Peyer's patch (tissue), 4 donors: ENCODE data around the gene SLC2A2. TPM values are rescaled to one million over a fixed set of nuclear protein-coding genes. Genes with fewer than 3 reads are reported as not detected.

Experiments
- DNase-seq, 3 donors: peaks; one replicate each; pipeline ENCODE4 v3.0.0-alpha.2; 2017 to 2019
- H3K27ac ChIP-seq, 4 donors: fragments of 200-600 bp; sonication (generic); one replicate each; pipeline ENCODE4 v1.5.1; 2016 to 2019
- H3K27me3 ChIP-seq, 2 donors: fragments of 200-600 bp; sonication (generic); one replicate each; pipeline ENCODE4 v1.5.1; 2019
- H3K36me3 ChIP-seq, 3 donors: fragments of 200-600 bp; sonication (generic); one replicate each; pipeline ENCODE4 v1.5.1; 2016 to 2019
- H3K4me1 ChIP-seq, 4 donors: fragments of 200-600 bp; sonication (generic); one replicate each; pipeline ENCODE4 v1.5.1; 2016 to 2019
- H3K4me3 ChIP-seq, 4 donors: fragments of 200-600 bp; sonication (generic); 1 replicate in 3 of 4; 2 replicates in 1 of 4; pipeline ENCODE4 v1.5.1; 2016 to 2019; ENCODE audit warnings: mild to moderate bottlenecking in 1 of 4
- H3K9me3 ChIP-seq, 4 donors: fragments of 200-600 bp; sonication (generic); one replicate each; pipeline ENCODE4 v1.5.1; 2016 to 2019; ENCODE audit warnings: mild to moderate bottlenecking in 1 of 4
- POLR2A ChIP-seq, 2 donors: fragments of 450-650 bp; IDR thresholded peaks; one replicate each; pipeline ENCODE4 v1.5.1; 2017; ENCODE audit warnings: antibody characterized with exemption in 2 of 2, mild to moderate bottlenecking in 2 of 2, moderate library complexity in 2 of 2
- total RNA-seq, 4 donors: library from RNA; depleted of rRNA; stranded (reverse); fragments of >200 nt; gene quantifications; one replicate each; pipeline ENCODE4 v1.1.0, GENCODE V29; 2016
- TF ChIP-seq, protein P1 (sequence below), 6 experiments: fragments of 450-650 bp in 4 of 6; fragments of 200-600 bp in 2 of 6; sonication (generic) in 1 of 6; IDR thresholded peaks; one replicate each; pipeline ENCODE4 v1.5.1; 2017 to 2019; ENCODE audit warnings: antibody characterized with exemption in 6 of 6, mild to moderate bottlenecking in 3 of 6, moderate library complexity in 1 of 6

SLC2A2 gene
- total RNA-seq = 100 to 1,000 TPM in 2 of 4 donors, 10 to 100 TPM in 1, 1 to 10 TPM in 1; 2.5 to 115 (median 92.7) TPM

DNA sequence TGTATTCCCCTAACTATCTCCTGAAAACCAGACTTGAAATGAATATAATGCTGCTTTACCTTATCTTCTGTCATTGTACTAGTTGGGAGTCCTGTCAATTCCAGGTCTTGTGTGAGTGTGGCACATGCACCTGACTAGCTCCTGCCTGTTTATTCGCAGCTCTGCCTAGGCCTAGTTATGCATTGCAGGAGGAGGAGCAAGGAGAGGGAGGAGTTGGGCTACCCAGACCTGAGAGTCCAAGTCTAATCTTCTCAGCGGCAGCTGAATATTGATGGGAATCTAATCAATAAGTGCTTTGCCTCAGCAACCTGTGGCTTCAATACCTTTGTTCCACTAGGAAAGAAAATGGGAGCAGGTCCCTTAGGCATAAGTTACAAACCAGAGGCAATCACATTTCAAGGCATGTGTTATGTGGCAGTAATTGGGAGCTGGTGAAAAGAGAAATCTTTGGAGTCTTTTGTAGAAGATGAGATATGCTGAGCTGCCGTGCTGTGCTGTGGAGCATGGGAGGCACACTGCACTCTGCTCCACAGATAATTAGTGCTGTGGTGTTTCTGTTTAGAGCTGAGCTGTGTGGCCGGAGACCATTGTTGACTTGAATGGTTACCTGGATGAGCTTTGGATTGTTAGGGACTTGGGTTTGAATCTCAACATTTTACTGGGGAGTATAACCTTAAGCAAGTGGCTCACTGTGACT, at the start of gene SLC2A2:
SLC2A2 (minus strand) TSS at position 124 of the 697 bp plus-strand sequence; CDS start at position 74, 50 bp downstream.
- Histone ChIP-seq H3K9me3 (no peaks in the 10 kb centered on the region), H3K27ac (peak within 1 kb of the TSS in 2 of 4 donors; percentile 44 to 83), H3K36me3 (no peaks in the 10 kb centered on the region), H3K4me3 (peak within 1 kb of the TSS in 2 of 4 donors; percentile 42 to 53), H3K27me3 (no peaks in the 10 kb centered on the region), H3K4me1 (no peaks in the 10 kb centered on the region)
- peak; percentile 56 to 84 for TF ChIP-seq POLR2A (IDR thresholded peaks at IDR 0.05)
- TF ChIP-seq, protein P1, sequence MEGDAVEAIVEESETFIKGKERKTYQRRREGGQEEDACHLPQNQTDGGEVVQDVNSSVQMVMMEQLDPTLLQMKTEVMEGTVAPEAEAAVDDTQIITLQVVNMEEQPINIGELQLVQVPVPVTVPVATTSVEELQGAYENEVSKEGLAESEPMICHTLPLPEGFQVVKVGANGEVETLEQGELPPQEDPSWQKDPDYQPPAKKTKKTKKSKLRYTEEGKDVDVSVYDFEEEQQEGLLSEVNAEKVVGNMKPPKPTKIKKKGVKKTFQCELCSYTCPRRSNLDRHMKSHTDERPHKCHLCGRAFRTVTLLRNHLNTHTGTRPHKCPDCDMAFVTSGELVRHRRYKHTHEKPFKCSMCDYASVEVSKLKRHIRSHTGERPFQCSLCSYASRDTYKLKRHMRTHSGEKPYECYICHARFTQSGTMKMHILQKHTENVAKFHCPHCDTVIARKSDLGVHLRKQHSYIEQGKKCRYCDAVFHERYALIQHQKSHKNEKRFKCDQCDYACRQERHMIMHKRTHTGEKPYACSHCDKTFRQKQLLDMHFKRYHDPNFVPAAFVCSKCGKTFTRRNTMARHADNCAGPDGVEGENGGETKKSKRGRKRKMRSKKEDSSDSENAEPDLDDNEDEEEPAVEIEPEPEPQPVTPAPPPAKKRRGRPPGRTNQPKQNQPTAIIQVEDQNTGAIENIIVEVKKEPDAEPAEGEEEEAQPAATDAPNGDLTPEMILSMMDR (IDR thresholded peaks at IDR 0.05) = no peak
- peak in 2 of 3 donors; percentile 58 to 81 for DNase-seq

DNA sequence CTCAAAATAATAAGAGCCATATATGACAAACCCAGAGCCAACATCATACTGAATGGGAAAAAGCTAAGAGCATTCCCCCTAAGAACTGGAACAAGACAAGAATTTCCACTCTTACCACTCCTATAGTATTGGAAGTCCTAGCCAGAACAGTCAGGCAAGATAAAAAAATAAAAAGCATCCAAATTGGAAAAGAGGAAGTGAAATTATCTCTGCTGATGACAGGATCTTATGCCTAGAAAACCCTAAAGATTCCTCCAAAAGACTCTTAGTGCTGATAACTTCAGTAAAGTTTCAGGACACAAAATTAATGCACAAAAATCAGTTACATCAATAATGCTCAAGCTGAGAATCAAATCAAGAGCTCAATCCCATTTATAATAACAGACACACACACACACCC, 45.9 kb upstream of the SLC2A2 start:
- H3K4me3 ChIP-seq = no peak overlapping the region
- no peak overlapping the region for H3K27ac ChIP-seq
- H3K27me3 ChIP-seq = no peaks in the 10 kb centered on the region
- no peak for DNase-seq
- H3K36me3 ChIP-seq = peaks cover 0 to 50% (median 0%) of the 10 kb centered on the region in 3 donors
- no peak for TF ChIP-seq POLR2A (IDR thresholded peaks at IDR 0.05)
- TF ChIP-seq, protein P1 (IDR thresholded peaks at IDR 0.05) = no peak
- H3K4me1 ChIP-seq = no peaks in the 10 kb centered on the region
- H3K9me3 ChIP-seq = no peaks in the 10 kb centered on the region

DNA sequence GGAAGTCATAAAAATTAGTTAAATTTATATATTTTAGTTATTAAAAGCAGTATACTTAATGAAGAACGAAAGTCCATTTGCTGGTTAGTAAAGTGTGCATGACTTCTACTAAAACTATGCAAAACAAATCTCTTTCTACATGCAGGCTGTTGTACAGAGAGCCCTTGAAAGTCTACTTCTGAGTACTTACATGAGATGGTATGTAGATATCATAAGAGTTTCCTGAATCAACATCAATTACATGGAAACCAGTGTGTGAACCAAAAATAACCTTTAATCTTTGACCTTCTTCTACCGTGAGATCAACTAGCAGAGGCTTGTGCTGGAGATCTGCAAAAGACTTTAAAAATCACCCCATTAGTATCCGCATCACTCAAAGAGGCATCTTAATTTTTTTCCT, 42.1 kb upstream of the SLC2A2 start:
- Histone ChIP-seq H3K36me3 (peaks cover 0 to 56% (median 0%) of the 10 kb centered on the region in 3 donors), H3K27me3 (no peaks in the 10 kb centered on the region), H3K4me1 (no peaks in the 10 kb centered on the region), H3K4me3 (no peak overlapping the region), H3K27ac (no peak overlapping the region), H3K9me3 (no peaks in the 10 kb centered on the region)
- TF ChIP-seq, protein P1 (IDR thresholded peaks at IDR 0.05) = no peak
- no peak for TF ChIP-seq POLR2A (IDR thresholded peaks at IDR 0.05)
- DNase-seq = no peak

DNA sequence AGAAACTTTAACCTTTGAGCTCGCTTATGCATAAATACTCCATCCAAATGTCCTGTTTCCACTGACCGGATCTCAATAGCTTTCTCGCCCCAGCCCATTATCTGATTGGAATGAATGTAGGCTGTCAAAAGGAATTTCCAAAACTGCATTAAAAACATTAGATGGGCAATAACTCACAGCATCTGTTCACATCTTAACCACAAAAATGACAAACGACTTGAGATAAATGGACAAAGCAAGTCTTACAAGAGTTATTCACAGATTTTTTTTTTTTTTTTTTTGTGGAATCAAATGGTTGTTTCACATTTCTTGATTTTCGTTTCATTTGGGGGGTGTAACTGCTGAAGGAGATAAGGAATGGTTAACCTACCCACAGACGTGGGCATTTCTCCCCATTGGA, 39.7 kb upstream of the SLC2A2 start:
- Histone ChIP-seq H3K36me3 (peaks cover 0 to 51% (median 0%) of the 10 kb centered on the region in 3 donors), H3K27ac (no peak overlapping the region), H3K4me3 (no peak overlapping the region), H3K4me1 (no peaks in the 10 kb centered on the region), H3K9me3 (no peaks in the 10 kb centered on the region), H3K27me3 (no peaks in the 10 kb centered on the region)
- TF ChIP-seq POLR2A (IDR thresholded peaks at IDR 0.05) = no peak
- TF ChIP-seq, protein P1 (IDR thresholded peaks at IDR 0.05) = no peak
- DNase-seq = no peak

DNA sequence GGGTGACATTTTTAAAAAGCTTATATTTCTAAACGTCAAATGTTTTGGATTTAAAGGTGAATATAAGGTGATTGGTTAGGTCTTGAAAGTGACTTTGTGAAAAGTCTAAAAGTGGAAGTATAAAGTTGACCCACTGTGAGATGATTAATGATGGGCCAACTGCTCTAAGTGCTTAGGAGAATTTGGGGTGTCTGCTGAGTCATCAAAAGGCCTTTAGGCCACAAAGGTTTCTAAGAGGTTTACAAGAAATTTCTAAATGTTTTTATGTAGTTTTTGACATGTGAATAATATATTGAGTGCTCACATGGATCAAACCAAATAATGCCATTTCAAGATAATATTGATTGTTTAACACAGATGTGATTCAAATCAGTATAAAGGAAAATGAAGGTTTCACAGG, 39.2 kb upstream of the SLC2A2 start:
- TF ChIP-seq POLR2A (IDR thresholded peaks at IDR 0.05) = no peak
- TF ChIP-seq, protein P1 (IDR thresholded peaks at IDR 0.05) = no peak
- peaks cover 0 to 47% (median 0%) of the 10 kb centered on the region in 3 donors for H3K36me3 ChIP-seq
- no peaks in the 10 kb centered on the region for H3K27me3 ChIP-seq
- no peak overlapping the region for H3K27ac ChIP-seq
- DNase-seq = no peak
- H3K4me3 ChIP-seq = no peak overlapping the region
- no peaks in the 10 kb centered on the region for H3K9me3 ChIP-seq
- no peaks in the 10 kb centered on the region for H3K4me1 ChIP-seq
